Spleen (tissue), 11 donors: Measurements from ENCODE around the gene C10orf143. TPM values are rescaled to one million over a fixed set of nuclear protein-coding genes. Genes with fewer than 3 reads are reported as not detected.
"Not testable (repeated sequence)": the region's sequence is repeated elsewhere in the genome, so short reads cannot be mapped to it uniquely, and the experiment has no call there.

Source experiments
- DNase-seq: peaks from one replicate; pipeline ENCODE4 v3.0.0-alpha.2; 2020
- H3K27ac ChIP-seq, 8 donors: fragments of 200-600 bp; sonication (generic) in 7 of 8; 1 replicate in 4 of 8; 2 replicates in 4 of 8; pipeline versions ENCODE4 v1.5.0 to v1.8.0; 2016 to 2021; ENCODE audit warnings: inconsistent platforms in 4 of 8, mild to moderate bottlenecking in 4 of 8, moderate library complexity in 1 of 8
- H3K27me3 ChIP-seq, 7 donors: fragments of 200-600 bp; sonication (generic) in 6 of 7; replicated peaks in 1 of 7; 1 replicate in 4 of 7; 2 replicates in 3 of 7; pipeline versions ENCODE4 v1.5.0 to v1.8.0; 2016 to 2021; ENCODE audit warnings: inconsistent platforms in 3 of 7, mild to moderate bottlenecking in 1 of 7
- H3K36me3 ChIP-seq, 6 donors: fragments of 200-600 bp; sonication (generic) in 5 of 6; 1 replicate in 4 of 6; 2 replicates in 2 of 6; pipeline versions ENCODE4 v1.5.0 to v1.8.0; 2016 to 2021; ENCODE audit warnings: inconsistent platforms in 2 of 6
- H3K4me1 ChIP-seq, 6 donors: fragments of 200-600 bp; sonication (generic) in 5 of 6; 1 replicate in 3 of 6; 2 replicates in 3 of 6; pipeline versions ENCODE4 v1.5.0 to v1.8.0; 2016 to 2021; ENCODE audit warnings: inconsistent platforms in 3 of 6
- H3K4me3 ChIP-seq, 8 donors: fragments of 200-600 bp; sonication (generic) in 7 of 8; 1 replicate in 4 of 8; 2 replicates in 4 of 8; pipeline versions ENCODE4 v1.5.0 to v1.8.0; 2016 to 2021; ENCODE audit warnings: inconsistent platforms in 4 of 8, mild to moderate bottlenecking in 4 of 8, moderate library complexity in 2 of 8
- H3K9me3 ChIP-seq, 8 donors: fragments of 200-600 bp; sonication (generic) in 7 of 8; 1 replicate in 4 of 8; 2 replicates in 4 of 8; pipeline versions ENCODE4 v1.5.0 to v1.8.0; 2016 to 2021; ENCODE audit warnings: inconsistent platforms in 4 of 8
- POLR2A ChIP-seq, 3 donors: fragments of 450-650 bp; IDR thresholded peaks; one replicate each; pipeline ENCODE4 v1.5.1; 2017; ENCODE audit warnings: antibody characterized with exemption in 3 of 3, mild to moderate bottlenecking in 1 of 3
- POLR2AphosphoS5 ChIP-seq, 3 donors: sonication (generic); formaldehyde crosslinking; IDR thresholded peaks; one replicate each; pipeline ENCODE4 v1.5.1; 2017; ENCODE audit warnings: antibody characterized with exemption in 3 of 3
- WGBS, 5 donors: extraction: QIAGEN DNeasy Blood & Tissue Kit in 3 of 5; methylation state at CpG; one replicate each; pipeline versions ENCODE4 v1.1.5 to v1.1.7; 2013 to 2018; 5-methylcytosine and 5-hydroxymethylcytosine counted together
- intact Hi-C: fragments of 100-400 bp; cut with DNase I; formaldehyde crosslinking; loops from one replicate; pipeline ENCODE4 v1.15.0; 2023; ENCODE audit warnings: low total_unique reads
- polyA plus RNA-seq, 3 donors: library from polyadenylated mRNA; stranded (reverse); fragments of 200-250 nt; gene quantifications; one replicate each; pipeline ENCODE4 v1.2.1, GENCODE V29; 2013
- total RNA-seq, 7 donors: library from RNA; depleted of rRNA in 3 of 7; stranded (reverse); fragments of >200 nt in 3 of 7; fragmentation: NEBNext Ultra II Directional in 4 of 7; extraction: Animal tissue kit (Norgen Biotek cat#: 25700) in 4 of 7; gene quantifications; one replicate each; pipeline versions ENCODE4 v1.1.0 to v1.2.1, GENCODE V29; 2016 to 2021
- TF ChIP-seq, protein P1 (sequence below), 11 experiments: fragments of 200-600 bp in 7 of 11; fragments of 450-650 bp in 4 of 11; sonication (generic) in 4 of 11; IDR thresholded peaks in 8 of 11; conservative IDR thresholded peaks in 3 of 11; 1 replicate in 7 of 11; 2 replicates in 4 of 11; pipeline versions ENCODE4 v1.4.0 to v1.8.0; 2016 to 2021; ENCODE audit warnings: antibody characterized with exemption in 11 of 11, inconsistent platforms in 4 of 11, mild to moderate bottlenecking in 1 of 11
- donor health status: healthy with polysubstance abuse.
- donor health status: DM: no; HTN: no; CAD: no; lungs with moderate emphysema.
- donor health status: DM: no; HTN: no; CAD: no.
- donor health status: Bipolar disorder and iron deficiency.
- donor health status: healthy.
- donor health status: DM: no; HTN: no; CAD: no.
- donor health status: DM: yes; HTN: yes; CAD: no.

The C10orf143 gene
- total and polyA plus RNA-seq, 10 donors, result 2.3 to 15.6 (median 5.1) TPM

DNA sequence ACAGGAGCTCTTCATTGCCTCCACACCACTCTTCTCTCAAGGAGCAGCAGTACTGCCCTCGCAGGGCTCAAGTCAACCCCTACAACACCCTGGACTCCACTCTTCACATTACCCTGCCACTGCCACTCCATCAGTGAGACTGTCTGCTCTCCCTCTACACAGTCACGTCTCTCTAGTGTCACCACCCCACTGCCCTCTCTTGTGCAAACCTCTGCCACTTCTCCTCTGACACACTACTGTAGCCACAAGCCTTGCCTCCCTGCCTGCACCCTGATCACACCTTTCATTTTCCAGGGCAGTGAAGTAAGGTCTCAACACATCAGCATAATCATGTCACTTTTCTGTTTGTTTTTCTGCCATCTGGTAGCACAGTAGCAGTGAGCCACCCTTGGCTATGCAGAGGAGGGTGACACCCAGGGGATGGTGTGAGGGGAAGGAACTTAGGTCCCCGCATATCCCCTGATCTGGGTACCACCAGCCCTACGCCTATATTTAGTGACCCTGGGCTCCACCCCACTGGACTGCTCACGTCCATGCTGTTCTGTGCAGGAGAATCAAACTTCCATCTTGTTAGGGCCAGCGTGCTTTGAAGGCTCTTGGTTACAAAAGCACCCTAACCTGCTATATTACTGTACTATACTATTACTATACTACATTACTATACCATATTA is 1.6 kb downstream of the C10orf143 start:
- intact Hi-C loops, result no loop called here
- WGBS, 5 donors, result 50 to 61% (median 57%) methylated on average over 6 of the region's 6 CpGs
- no peaks in the 10 kb centered on the region for H3K9me3 ChIP-seq
- H3K27me3 ChIP-seq, result no peaks in the 10 kb centered on the region
- TF ChIP-seq POLR2AphosphoS5 (IDR thresholded peaks at IDR 0.05) (no peak), POLR2A (IDR thresholded peaks at IDR 0.05) (no peak)
- TF ChIP-seq, protein P1, sequence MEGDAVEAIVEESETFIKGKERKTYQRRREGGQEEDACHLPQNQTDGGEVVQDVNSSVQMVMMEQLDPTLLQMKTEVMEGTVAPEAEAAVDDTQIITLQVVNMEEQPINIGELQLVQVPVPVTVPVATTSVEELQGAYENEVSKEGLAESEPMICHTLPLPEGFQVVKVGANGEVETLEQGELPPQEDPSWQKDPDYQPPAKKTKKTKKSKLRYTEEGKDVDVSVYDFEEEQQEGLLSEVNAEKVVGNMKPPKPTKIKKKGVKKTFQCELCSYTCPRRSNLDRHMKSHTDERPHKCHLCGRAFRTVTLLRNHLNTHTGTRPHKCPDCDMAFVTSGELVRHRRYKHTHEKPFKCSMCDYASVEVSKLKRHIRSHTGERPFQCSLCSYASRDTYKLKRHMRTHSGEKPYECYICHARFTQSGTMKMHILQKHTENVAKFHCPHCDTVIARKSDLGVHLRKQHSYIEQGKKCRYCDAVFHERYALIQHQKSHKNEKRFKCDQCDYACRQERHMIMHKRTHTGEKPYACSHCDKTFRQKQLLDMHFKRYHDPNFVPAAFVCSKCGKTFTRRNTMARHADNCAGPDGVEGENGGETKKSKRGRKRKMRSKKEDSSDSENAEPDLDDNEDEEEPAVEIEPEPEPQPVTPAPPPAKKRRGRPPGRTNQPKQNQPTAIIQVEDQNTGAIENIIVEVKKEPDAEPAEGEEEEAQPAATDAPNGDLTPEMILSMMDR (IDR thresholded peaks at IDR 0.05 in 8 of 11, conservative IDR thresholded peaks at IDR 0.05 in 3 of 11), result no peak
- peaks cover 0 to 14% (median 4%) of the 10 kb centered on the region in 6 donors for H3K36me3 ChIP-seq
- no peak for DNase-seq
- peak overlapping the region in 1 of 8 donors; percentile 93 for H3K27ac ChIP-seq
- peaks cover 10 to 53% (median 29%) of the 10 kb centered on the region in 6 donors for H3K4me1 ChIP-seq
- H3K4me3 ChIP-seq, result peak overlapping the region in 6 of 8 donors; percentile 69 to 90 (median 78)

GRCh38 chr10:130108146-130108545 is 2.5 kb downstream of the C10orf143 start:
- intact Hi-C loops, H3K9me3 ChIP-seq, H3K27ac ChIP-seq, H3K27me3 ChIP-seq, DNase-seq, H3K4me3 ChIP-seq: not testable (repeated sequence)
- WGBS, 5 donors, result 56 to 70% (median 67%) methylated on average over 8 of the region's 8 CpGs
- peaks cover 10 to 46% (median 29%) of the 10 kb centered on the region in 6 donors for H3K4me1 ChIP-seq
- peaks cover 0 to 24% (median 4%) of the 10 kb centered on the region in 6 donors for H3K36me3 ChIP-seq

- H3K4me1 ChIP-seq, result peaks cover 10 to 28% (median 17%) of the 10 kb centered on the region in 6 donors
- no peak for TF ChIP-seq POLR2AphosphoS5 (IDR thresholded peaks at IDR 0.05)
- TF ChIP-seq, protein P1 (IDR thresholded peaks at IDR 0.05 in 8 of 11, conservative IDR thresholded peaks at IDR 0.05 in 3 of 11), result no peak
- no peak for TF ChIP-seq POLR2A (IDR thresholded peaks at IDR 0.05)
- no peaks in the 10 kb centered on the region for H3K27me3 ChIP-seq
- H3K4me3 ChIP-seq, result no peak overlapping the region
- no peaks in the 10 kb centered on the region for H3K9me3 ChIP-seq
- no peak for DNase-seq
- WGBS, 5 donors, result 84 to 91% (median 87%) methylated on average over 21 to 24 of the region's 24 CpGs
- no peak overlapping the region for H3K27ac ChIP-seq
- intact Hi-C loops, result no loop called here
- H3K36me3 ChIP-seq, result peaks cover 0 to 31% (median 4%) of the 10 kb centered on the region in 6 donors
Measured at GRCh38 chr10:130105724-130106123, 4.9 kb downstream of the C10orf143 start.

GRCh38 chr10:130099344-130099743 is 11.3 kb downstream of the C10orf143 start:
- intact Hi-C loops, result no loop called here

GRCh38 chr10:130090565-130090964 is 20.1 kb downstream of the C10orf143 start:
- H3K27ac ChIP-seq, intact Hi-C loops, H3K27me3 ChIP-seq, H3K4me1 ChIP-seq, H3K4me3 ChIP-seq, DNase-seq: not testable (repeated sequence)
- WGBS, 5 donors, result 70 to 93% (median 87%) methylated on average over 3 to 5 of the region's 5 CpGs
- H3K36me3 ChIP-seq, result peaks cover 0 to 46% (median 2%) of the 10 kb centered on the region in 6 donors
- H3K9me3 ChIP-seq, result peaks cover 0 to 17% (median 9%) of the 10 kb centered on the region in 8 donors

More at GRCh38 chr10:130099344-130099743, 11.3 kb downstream of the C10orf143 start:
- 92 to 97% (median 94%) methylated on average over 6 of the region's 6 CpGs for WGBS, 5 donors
- DNase-seq, result no peak
- Histone ChIP-seq H3K9me3 (peaks cover 0 to 8% (median 0%) of the 10 kb centered on the region in 8 donors), H3K27me3 (no peaks in the 10 kb centered on the region), H3K27ac (no peak overlapping the region), H3K4me1 (no peaks in the 10 kb centered on the region), H3K4me3 (no peak overlapping the region), H3K36me3 (peaks cover 0 to 26% (median 0%) of the 10 kb centered on the region in 6 donors)
- TF ChIP-seq POLR2A (IDR thresholded peaks at IDR 0.05), result no peak
- TF ChIP-seq, protein P1 (IDR thresholded peaks at IDR 0.05 in 8 of 11, conservative IDR thresholded peaks at IDR 0.05 in 3 of 11), result no peak
- TF ChIP-seq POLR2AphosphoS5 (IDR thresholded peaks at IDR 0.05), result no peak
